Neuron (in vitro differentiated cells): ENCODE results near the gene HEY2.
"Not testable (repeated sequence)": the region's sequence is repeated elsewhere in the genome, so short reads cannot be mapped to it uniquely, and the experiment has no call there.

ENCODE experiments used
- H2AFZ ChIP-seq: one replicate; pipeline ENCODE4 v1.6.1; 2013; ENCODE audit warnings: low read depth, mild to moderate bottlenecking, inconsistent platforms, low read length, moderate library complexity
- H3K27me3 ChIP-seq: one replicate; pipeline ENCODE4 v1.6.1; 2013; ENCODE audit warnings: low read length; ENCODE audit not compliant: insufficient read depth
- H3K36me3 ChIP-seq: one replicate; pipeline ENCODE4 v1.6.1; 2013; ENCODE audit warnings: low read length; ENCODE audit not compliant: insufficient read depth
- H3K4me1 ChIP-seq: one replicate; pipeline ENCODE4 v1.6.1; 2013; ENCODE audit warnings: low read length; ENCODE audit not compliant: insufficient read depth
- H3K4me3 ChIP-seq: 2 replicates; pipeline ENCODE4 v1.5.1; 2013; ENCODE audit warnings: mild to moderate bottlenecking, low read length, moderate library complexity
- H3K9me3 ChIP-seq: one replicate; pipeline ENCODE4 v1.6.1; 2013; ENCODE audit warnings: low read length

The HEY2 gene

DNA sequence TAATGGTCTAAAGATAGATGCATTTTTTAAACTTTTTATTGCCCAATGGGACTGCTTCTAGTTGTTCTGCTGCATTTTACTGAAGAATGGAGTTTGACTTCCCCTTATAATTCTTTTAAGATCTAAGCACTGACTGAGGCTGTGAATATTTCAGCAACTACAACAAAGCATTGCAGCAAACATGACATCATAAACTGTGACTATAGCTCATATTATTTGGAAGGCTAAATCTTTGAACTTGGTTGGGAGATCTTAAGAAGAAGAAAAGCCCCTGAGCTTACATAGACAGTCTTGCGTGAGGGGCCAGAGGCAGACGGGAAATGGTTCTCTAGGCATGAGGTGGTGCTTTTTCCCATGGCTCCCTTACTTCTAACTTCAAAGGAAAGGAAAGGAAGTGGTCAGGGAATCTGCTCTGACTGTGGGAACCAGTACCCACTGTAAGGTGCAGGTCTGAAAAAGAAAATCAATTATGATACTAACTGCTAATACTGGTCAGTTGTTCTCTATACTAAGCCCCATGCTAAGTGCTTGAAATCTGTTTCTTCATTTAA, 14.8 kb downstream of the HEY2 start:
- Histone ChIP-seq H3K4me3 (no peak overlapping the region), H3K4me1 (no peaks in the 10 kb centered on the region), H2AFZ (no peak overlapping the region), H3K9me3 (no peaks in the 10 kb centered on the region), H3K36me3 (no peaks in the 10 kb centered on the region), H3K27me3 (peaks cover 18% of the 10 kb centered on the region)

DNA sequence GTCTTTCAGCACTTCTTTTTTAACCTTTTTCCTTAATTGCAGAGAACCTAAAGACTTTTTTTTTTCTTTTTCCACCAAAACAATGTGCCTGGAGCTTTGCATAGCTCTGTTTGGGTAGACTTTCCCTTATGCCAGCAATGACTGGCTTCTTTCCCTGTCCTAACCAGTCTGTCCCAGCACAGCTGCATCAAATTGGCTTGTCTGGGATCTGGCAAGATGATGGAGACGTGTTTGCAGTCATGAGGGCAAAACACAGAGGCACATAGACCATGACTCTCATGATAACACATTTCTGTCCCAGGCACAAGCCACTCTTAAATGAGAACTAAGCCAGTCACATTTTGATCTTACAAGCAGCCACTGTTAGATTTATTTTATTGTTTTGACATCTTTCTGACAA, 16.5 kb downstream of the HEY2 start:
- no peak overlapping the region for H3K4me3 ChIP-seq
- H3K27me3 ChIP-seq: peaks cover 13% of the 10 kb centered on the region
- no peaks in the 10 kb centered on the region for H3K36me3 ChIP-seq

DNA sequence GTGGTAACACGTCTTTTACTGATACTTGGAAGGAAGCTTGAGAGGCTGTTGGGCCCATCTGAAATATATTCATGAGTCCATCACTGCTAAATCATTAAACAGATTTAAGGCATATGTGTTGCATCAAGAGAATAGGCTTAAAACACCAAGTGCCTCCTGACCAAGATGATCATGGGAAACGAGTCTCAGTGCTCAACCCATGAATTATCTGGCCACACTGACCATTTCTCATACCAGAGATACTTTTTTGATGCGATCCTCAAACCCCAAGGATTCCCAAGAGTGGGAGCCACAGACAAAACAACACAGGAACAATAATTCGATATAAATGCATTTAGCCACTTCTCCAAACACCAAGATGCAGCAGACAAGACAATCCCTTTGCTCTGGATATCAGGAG, 17.2 kb downstream of the HEY2 start:
- Histone ChIP-seq H3K36me3 (no peaks in the 10 kb centered on the region), H3K9me3 (no peaks in the 10 kb centered on the region), H3K4me3 (no peak overlapping the region), H3K27me3 (peaks cover 12% of the 10 kb centered on the region), H3K4me1 (no peaks in the 10 kb centered on the region), H2AFZ (no peak overlapping the region)

More for the DNA sequence above, 16.5 kb downstream of the HEY2 start:
- H3K9me3 ChIP-seq: no peaks in the 10 kb centered on the region
- no peak overlapping the region for H2AFZ ChIP-seq
- H3K4me1 ChIP-seq: no peaks in the 10 kb centered on the region

DNA sequence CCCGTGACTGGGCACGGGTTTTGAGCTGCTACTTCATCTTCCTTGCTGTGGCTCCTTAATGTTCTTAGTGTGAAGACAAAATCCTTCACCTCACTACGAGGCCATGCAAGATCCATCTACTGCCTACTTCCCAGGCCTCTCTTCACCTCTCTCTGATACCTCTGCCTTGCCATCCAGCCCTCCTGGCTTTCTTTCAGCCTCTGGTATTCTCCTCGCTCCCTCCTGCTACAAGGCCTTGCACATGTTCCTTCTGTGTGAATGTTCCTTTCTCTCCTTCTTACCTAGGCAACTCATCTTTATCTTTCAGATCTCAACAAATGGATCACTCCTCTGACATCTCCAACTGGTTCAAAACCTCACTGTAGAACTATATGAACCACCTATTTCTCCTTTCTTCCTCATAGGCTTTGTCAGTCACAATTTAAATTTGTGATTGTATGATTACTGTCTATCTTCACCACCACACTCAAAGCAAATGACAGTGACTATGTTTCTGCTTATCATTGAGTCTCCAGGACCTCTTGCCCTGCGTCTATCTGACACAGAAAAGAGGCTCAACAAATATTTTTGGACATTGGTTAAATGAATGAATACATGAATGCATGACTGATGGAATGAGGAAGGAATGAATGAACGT, 19.8 kb downstream of the HEY2 start:
- Histone ChIP-seq H2AFZ (no peak overlapping the region), H3K4me3 (no peak overlapping the region), H3K36me3 (no peaks in the 10 kb centered on the region), H3K27me3 (peaks cover 12% of the 10 kb centered on the region), H3K4me1 (no peaks in the 10 kb centered on the region), H3K9me3 (no peaks in the 10 kb centered on the region)

DNA sequence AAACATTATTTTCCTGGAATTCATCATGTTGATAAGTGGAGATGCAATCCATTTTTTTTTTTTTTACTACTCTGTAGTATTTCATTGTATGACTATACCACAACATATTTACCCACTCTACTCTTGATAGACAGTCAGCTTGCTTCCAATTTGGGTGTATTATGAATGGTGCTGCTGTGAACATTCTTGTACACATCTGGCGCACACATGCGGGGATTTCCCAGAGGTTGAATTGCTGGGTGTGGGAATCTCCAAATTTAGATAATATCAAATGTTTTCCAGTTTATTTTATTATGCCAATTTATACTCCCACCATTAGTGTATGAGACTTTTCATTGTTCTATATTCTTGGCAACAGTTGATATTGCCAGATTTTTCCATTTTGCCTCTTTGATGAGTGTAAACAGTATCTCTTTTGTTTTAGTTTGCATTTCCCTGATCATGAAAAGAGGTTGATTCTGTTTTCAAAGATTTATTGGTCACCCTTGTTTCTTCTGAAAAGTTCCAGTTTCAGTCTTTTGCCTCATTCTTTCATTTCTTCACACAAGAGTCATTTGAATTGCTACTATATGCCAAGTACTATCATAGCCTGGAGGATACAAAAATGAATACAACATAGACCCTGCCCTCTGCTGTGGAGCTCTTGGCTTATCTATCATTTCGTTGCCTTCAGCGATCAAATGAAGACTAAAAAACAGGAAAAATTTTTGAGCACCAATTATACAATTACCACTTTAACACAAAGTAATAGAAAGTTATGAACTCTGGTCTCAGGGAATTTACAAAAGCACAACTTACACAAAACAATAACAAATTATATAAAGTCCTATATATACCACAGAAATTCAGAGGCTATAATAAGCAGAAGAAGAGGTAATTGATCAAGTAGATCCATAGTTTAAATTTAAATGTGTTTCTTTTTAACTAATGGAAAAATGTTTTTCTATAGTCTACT, 24.2 kb downstream of the HEY2 start:
- no peak overlapping the region for H3K4me3 ChIP-seq
- peaks cover 4% of the 10 kb centered on the region for H3K27me3 ChIP-seq
- no peaks in the 10 kb centered on the region for H3K9me3 ChIP-seq
- no peaks in the 10 kb centered on the region for H3K36me3 ChIP-seq
- H2AFZ ChIP-seq: no peak overlapping the region
- no peaks in the 10 kb centered on the region for H3K4me1 ChIP-seq

DNA sequence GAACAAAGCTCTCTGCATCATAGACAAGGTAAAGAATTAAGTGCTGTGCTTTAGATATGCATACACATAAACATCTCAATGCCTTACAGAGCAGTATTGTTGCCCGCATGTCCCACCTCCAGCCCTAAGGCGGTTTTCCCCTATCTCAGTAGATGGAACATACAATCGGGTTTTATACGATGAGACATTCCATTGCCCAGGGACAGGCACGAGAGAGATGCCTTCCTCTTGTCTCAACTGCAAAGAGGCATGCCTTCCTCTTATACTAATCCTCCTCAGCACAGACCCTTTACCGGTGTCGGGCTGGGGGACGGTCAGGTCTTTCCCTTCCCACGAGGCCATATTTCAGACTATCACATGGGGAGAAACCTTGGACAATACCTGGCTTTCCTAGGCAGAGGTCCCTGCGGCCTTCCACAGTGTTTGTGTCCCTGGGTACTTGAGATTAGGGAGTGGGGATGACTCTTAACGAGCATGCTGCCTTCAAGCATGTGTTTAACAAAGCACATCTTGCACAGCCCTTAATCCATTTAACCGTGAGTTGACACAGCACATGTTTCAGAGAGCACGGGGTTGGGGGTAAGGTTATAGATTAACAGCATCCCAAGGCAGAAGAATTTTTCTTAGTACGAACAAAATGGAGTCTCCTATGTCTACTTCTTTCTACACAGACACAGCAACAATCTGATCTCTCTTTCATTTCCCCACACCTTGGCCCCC, 26.8 kb downstream of the HEY2 start:
- H2AFZ ChIP-seq, H3K4me3 ChIP-seq, H3K9me3 ChIP-seq, H3K36me3 ChIP-seq, H3K4me1 ChIP-seq, H3K27me3 ChIP-seq: not testable (repeated sequence)

DNA sequence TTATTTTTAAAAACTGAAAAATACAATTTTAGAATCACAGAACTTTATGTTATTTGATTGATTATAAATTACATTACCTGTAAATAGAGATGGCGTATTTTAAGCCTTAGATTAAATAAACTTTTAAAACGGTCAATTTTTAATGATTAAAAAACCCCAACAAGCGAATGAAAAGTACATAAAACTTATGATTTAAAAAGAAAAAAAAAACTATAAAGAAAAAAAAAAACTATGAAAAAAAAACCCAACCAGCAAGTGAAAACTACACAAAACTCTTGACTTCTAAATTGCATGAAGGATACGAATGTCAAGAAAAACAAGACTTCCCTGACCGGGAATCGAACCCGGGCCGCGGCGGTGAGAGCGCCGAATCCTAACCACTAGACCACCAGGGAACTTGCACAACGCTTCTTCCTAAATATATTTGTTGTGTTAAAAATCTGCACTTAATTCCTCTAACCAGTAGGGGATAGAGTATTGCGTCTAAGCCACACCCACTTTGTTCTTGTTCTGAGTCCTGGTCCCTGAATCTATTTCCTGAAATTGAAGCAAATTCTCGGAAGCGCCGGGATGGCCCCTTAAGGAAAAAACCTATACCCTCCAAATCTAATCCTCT, 30.6 kb downstream of the HEY2 start:
- H3K9me3 ChIP-seq: no peaks in the 10 kb centered on the region
- H3K4me1 ChIP-seq: peaks cover 3% of the 10 kb centered on the region
- H3K4me3 ChIP-seq: peak overlapping the region; percentile 59
- H3K27me3 ChIP-seq: no peaks in the 10 kb centered on the region
- H2AFZ ChIP-seq: peak overlapping the region; percentile 97
- H3K36me3 ChIP-seq: no peaks in the 10 kb centered on the region

DNA sequence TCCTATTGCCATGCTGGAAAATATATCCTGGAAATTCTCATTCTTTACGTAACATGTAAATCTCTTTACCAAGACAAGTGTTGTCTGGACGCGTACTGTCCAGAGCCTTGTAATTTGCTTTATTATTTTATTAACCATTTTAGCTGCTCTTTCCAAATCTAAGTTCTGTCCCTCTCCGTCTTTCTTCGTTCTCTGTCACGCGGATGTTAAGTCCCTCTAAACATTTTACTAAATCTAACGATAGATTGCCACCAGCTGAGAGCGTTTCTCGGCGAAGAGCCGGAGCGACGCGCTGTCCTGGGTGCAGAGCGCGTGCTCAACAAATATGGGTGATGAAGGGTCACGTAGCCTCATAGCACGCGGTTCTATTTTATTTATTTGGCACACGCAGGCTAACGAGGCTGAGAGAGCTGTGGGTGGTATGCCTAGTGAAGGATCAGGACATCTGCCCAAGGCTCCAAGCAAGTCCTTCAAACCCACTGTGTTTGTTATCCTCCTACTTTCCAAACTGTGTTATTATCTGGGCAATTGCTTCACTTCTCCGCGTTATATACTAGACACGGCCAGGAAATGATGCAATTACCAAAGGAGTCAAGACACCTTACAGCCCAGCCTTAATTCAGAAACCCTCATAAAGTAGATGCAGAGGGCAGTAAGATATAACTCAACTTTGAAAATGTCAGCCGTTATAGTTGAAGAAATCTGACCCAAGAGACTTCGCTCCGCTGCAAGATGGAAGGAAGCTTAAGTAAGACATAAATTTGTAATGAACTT, 31.3 kb downstream of the HEY2 start:
- H3K9me3 ChIP-seq: no peaks in the 10 kb centered on the region
- H3K4me1 ChIP-seq: peaks cover 3% of the 10 kb centered on the region
- no peaks in the 10 kb centered on the region for H3K27me3 ChIP-seq
- peak overlapping the region; percentile 59 for H3K4me3 ChIP-seq
- H3K36me3 ChIP-seq: no peaks in the 10 kb centered on the region
- peak overlapping the region; percentile 97 for H2AFZ ChIP-seq

DNA sequence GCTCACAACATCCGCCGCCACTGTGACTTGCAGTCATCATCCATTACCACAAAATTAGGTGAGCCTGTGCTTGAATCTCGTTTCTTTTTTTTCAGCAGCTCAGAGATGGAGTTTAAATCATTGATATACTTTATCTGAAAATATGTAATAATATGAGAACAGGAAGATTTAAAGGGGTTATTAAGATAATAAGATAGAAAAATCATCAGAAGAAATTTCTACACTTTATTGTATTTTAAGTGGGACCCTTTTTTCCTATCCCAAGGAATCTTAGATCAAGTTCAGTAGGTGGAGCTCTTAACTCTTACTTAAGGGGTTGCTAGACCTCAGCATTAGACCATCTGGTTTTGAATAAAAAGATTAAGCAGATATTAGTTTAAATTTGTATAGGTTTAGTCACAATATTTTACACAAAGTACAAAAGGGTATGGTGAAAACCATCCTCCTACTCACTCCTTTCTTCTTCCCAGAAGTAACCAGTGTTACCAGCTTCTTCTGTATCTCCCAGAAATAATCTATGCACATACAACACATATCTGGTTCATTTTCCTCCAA, 32.0 kb downstream of the HEY2 start:
- peaks cover 3% of the 10 kb centered on the region for H3K4me1 ChIP-seq
- no peaks in the 10 kb centered on the region for H3K9me3 ChIP-seq
- H3K36me3 ChIP-seq: no peaks in the 10 kb centered on the region
- no peaks in the 10 kb centered on the region for H3K27me3 ChIP-seq
- peak overlapping the region; percentile 59 for H3K4me3 ChIP-seq
- peak overlapping the region; percentile 97 for H2AFZ ChIP-seq

DNA sequence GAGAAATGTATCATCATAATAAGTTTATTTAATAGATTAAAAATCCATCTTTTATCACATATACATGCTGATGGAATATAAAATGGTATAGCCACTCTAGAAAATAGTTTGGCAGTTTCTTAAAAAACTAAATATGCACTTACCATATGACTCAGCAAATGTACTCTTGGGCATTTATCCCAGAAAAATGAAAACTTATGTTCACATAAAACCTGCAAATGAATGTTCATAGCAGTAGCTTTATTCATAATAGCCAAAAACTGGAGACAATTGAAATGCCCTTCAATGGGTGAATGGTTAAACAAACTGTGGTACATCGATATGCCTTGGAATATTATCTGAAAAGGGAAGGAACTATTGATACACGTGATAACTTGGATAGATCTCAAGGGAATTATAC, 34.9 kb downstream of the HEY2 start:
- no peaks in the 10 kb centered on the region for H3K9me3 ChIP-seq

DNA sequence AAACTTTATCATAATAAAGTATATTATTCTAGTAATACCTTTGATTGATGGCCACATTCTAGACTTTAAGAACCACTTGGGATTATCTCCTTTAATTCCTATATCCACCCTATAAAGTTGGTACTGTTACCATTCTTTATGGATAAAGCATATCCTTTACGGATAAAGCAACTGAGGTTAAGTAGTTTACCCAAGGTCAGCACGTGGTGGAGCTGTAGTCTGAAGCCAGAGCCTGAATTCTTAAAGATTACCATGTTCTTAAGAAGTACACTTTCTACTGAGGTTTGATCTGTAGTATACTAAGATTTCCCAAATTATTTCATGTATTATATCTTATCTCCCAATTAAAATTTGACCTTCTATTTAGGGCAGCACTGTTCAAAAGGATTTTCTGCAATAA, 38.4 kb downstream of the HEY2 start:
- Histone ChIP-seq H3K9me3 (no peaks in the 10 kb centered on the region), H3K4me1 (peaks cover 19% of the 10 kb centered on the region), H3K4me3 (no peak overlapping the region), H3K27me3 (no peaks in the 10 kb centered on the region), H3K36me3 (no peaks in the 10 kb centered on the region), H2AFZ (no peak overlapping the region)

More for the DNA sequence above, 34.9 kb downstream of the HEY2 start:
- H3K4me1 ChIP-seq: peaks cover 8% of the 10 kb centered on the region
- H3K36me3 ChIP-seq: no peaks in the 10 kb centered on the region
- no peaks in the 10 kb centered on the region for H3K27me3 ChIP-seq
- H3K4me3 ChIP-seq: no peak overlapping the region
- no peak overlapping the region for H2AFZ ChIP-seq

DNA sequence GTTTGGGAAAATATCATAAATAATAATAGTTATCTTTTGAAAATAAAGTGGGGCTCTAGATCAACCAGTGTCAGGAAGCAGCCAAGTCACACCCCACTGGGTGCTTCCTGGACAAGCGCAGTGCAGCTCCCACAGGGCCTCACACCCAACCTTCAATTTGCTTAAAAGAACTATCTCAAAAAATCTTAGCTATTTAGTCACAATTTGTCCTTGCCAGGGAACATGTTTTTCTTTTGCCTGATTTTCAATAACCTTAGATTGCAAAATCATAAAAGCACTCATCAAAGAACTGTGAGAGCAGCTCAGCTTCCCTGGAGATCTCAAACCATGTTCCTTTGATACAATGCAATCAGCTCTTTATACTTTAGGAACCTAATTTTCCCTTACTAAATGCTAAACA, 39.7 kb downstream of the HEY2 start:
- Histone ChIP-seq H3K4me3 (peak overlapping the region; percentile 68), H2AFZ (peak overlapping the region; percentile 98), H3K4me1 (peaks cover 19% of the 10 kb centered on the region), H3K36me3 (no peaks in the 10 kb centered on the region), H3K9me3 (no peaks in the 10 kb centered on the region), H3K27me3 (no peaks in the 10 kb centered on the region)
